ENCODE data around the gene TMF1. TPM values are rescaled to one million over a fixed set of nuclear protein-coding genes. Genes with fewer than 3 reads are reported as not detected.

Gene TMF1
- total RNA-seq, 1 experiment from 2014 or later: 50.2 TPM

- ChIA-PET CTCF (interaction anchor here (0.6 to 1.9 kb wide), 6 partner anchors 9 to 700 kb away, joined by 3 to 12 read pairs (median 4); no protein-coding TSS in a partner anchor), POLR2A (interaction anchor here (0.6 to 9.3 kb wide), 12 partner anchors 9 to 528 kb away, joined by 3 to 94 read pairs (median 4); partner anchors contain the start of genes ARL6IP5, TMF1 and UBA3)
- Mint-ChIP-seq H3K27ac (ENCODE audit: low read depth, unreplicated experiment) (peak overlapping the region; percentile 91), H3K36me3 (ENCODE audit: insufficient read depth, unreplicated experiment) (peaks cover 44% of the 10 kb centered on the region), H3K9me3 (ENCODE audit: unreplicated experiment) (no peaks in the 10 kb centered on the region), H3K4me3 (ENCODE audit: unreplicated experiment) (peak overlapping the region; percentile 89), H3K4me1 (ENCODE audit: insufficient read depth, unreplicated experiment) (peaks cover 32% of the 10 kb centered on the region), H3K27me3 (ENCODE audit: insufficient read depth, unreplicated experiment) (no peaks in the 10 kb centered on the region)
- intact Hi-C loops (cut with micrococcal nuclease): loop anchor here (5.0 kb wide), 1 partner anchor 74 kb away; no protein-coding TSS in a partner anchor
- TF ChIP-seq CTCF (IDR thresholded peaks at IDR 0.05; ENCODE audit: unreplicated experiment): no peak
- DNase-seq (ENCODE audit: unreplicated experiment): peak; percentile 47
- no TSS peak for BruUV-seq (replicated peaks)
Measured at GRCh38 chr3:69012800-69013252, 39.3 kb downstream of the TMF1 start.

GRCh38 chr3:69012100-69012799 lies 39.9 kb downstream of the TMF1 start:
- no peak for TF ChIP-seq CTCF (IDR thresholded peaks at IDR 0.05; ENCODE audit: unreplicated experiment)
- no peaks in the 10 kb centered on the region for H3K27me3 Mint-ChIP-seq (ENCODE audit: insufficient read depth, unreplicated experiment)
- H3K4me1 Mint-ChIP-seq (ENCODE audit: insufficient read depth, unreplicated experiment): peaks cover 32% of the 10 kb centered on the region
- CTCF ChIA-PET: interaction anchor here (0.6 to 1.9 kb wide), 6 partner anchors 9 to 701 kb away, joined by 3 to 12 read pairs (median 3); no protein-coding TSS in a partner anchor
- H3K27ac Mint-ChIP-seq (ENCODE audit: low read depth, unreplicated experiment): peak overlapping the region; percentile 91
- intact Hi-C loops (cut with micrococcal nuclease): loop anchor here (5.0 kb wide), 1 partner anchor 75 kb away; no protein-coding TSS in a partner anchor
- peak overlapping the region; percentile 89 for H3K4me3 Mint-ChIP-seq (ENCODE audit: unreplicated experiment)
- H3K9me3 Mint-ChIP-seq (ENCODE audit: unreplicated experiment): no peaks in the 10 kb centered on the region
- no TSS peak for BruUV-seq (replicated peaks)
- POLR2A ChIA-PET: interaction anchor here (0.6 to 9.3 kb wide), 11 partner anchors 9 to 529 kb away, joined by 3 to 94 read pairs (median 5); partner anchors contain the start of genes ARL6IP5, TMF1 and UBA3
- peaks cover 41% of the 10 kb centered on the region for H3K36me3 Mint-ChIP-seq (ENCODE audit: insufficient read depth, unreplicated experiment)
- peak; percentile 82 for DNase-seq (ENCODE audit: unreplicated experiment)

GRCh38 chr3:69011096-69011730 lies 40.9 kb downstream of the TMF1 start:
- POLR2A ChIA-PET: interaction anchor here (0.6 to 9.3 kb wide), 3 partner anchors 40 to 283 kb away, joined by 3 to 94 read pairs (median 61); partner anchors contain the start of genes ARL6IP5, TMF1 and UBA3
- intact Hi-C loops (cut with micrococcal nuclease): loop anchor here (5.0 kb wide), 1 partner anchor 76 kb away; no protein-coding TSS in a partner anchor

More at GRCh38 chr3:69011096-69011730, 40.9 kb downstream of the TMF1 start:
- TF ChIP-seq CTCF (IDR thresholded peaks at IDR 0.05; ENCODE audit: unreplicated experiment): no peak
- Mint-ChIP-seq H3K9me3 (ENCODE audit: unreplicated experiment) (no peaks in the 10 kb centered on the region), H3K4me3 (ENCODE audit: unreplicated experiment) (peak overlapping the region; percentile 89), H3K36me3 (ENCODE audit: insufficient read depth, unreplicated experiment) (peaks cover 44% of the 10 kb centered on the region), H3K4me1 (ENCODE audit: insufficient read depth, unreplicated experiment) (peaks cover 31% of the 10 kb centered on the region), H3K27me3 (ENCODE audit: insufficient read depth, unreplicated experiment) (no peaks in the 10 kb centered on the region), H3K27ac (ENCODE audit: low read depth, unreplicated experiment) (no peak overlapping the region)
- CTCF ChIA-PET: interaction anchor here (0.6 to 1.3 kb wide), 5 partner anchors 9 to 500 kb away, joined by 3 to 4 read pairs (median 3); no protein-coding TSS in a partner anchor
- BruUV-seq (replicated peaks): no TSS peak
- no peak for DNase-seq (ENCODE audit: unreplicated experiment)

All from MCF 10A (cell line).